SK-N-SH (cell line): ENCODE measurements around the gene PARP8.

Experiments used
- CTCF ChIP-seq: fragments of 200-600 bp; sonication (generic); IDR thresholded peaks from 2 replicates; pipeline ENCODE4 v1.6.1; 2017; ENCODE audit warnings: antibody characterized with exemption, mild to moderate bottlenecking, moderate library complexity
- EP300 ChIP-seq, 2 experiments: IDR thresholded peaks; 2 replicates each; pipeline versions ENCODE4 v1.4.0 to v1.6.1; 2012; ENCODE audit warnings: borderline replicate concordance in 1 of 2, low read depth in 1 of 2, low read length in 1 of 2
- FOXM1 ChIP-seq: IDR thresholded peaks from 2 replicates; pipeline ENCODE4 v1.4.0; 2012; ENCODE audit warnings: low read depth, mild to moderate bottlenecking
- GABPA ChIP-seq: IDR thresholded peaks from 2 replicates; pipeline ENCODE4 v1.4.0; 2012; ENCODE audit warnings: low read depth, mild to moderate bottlenecking
- MAX ChIP-seq: IDR thresholded peaks from 2 replicates; pipeline ENCODE4 v1.4.0; 2012; ENCODE audit warnings: low read depth
- NRF1 ChIP-seq: IDR thresholded peaks from 2 replicates; pipeline ENCODE4 v1.6.1; 2012; ENCODE audit warnings: low read depth, mild to moderate bottlenecking, low read length
- PBX3 ChIP-seq: IDR thresholded peaks from 2 replicates; pipeline ENCODE4; 2012
- POLR2AphosphoS5 ChIP-seq: IDR thresholded peaks from 2 replicates; pipeline ENCODE4 v1.6.1; 2012; ENCODE audit warnings: low read depth, low read length
- RAD21 ChIP-seq: IDR thresholded peaks from 2 replicates; pipeline ENCODE4 v1.6.1; 2012; ENCODE audit warnings: mild to moderate bottlenecking, low read length
- TAF1 ChIP-seq: IDR thresholded peaks from 2 replicates; pipeline ENCODE4 v1.6.1; 2012; ENCODE audit warnings: low read depth, mild to moderate bottlenecking, low read length, moderate library complexity, borderline replicate concordance
- TCF12 ChIP-seq: IDR thresholded peaks from 2 replicates; pipeline ENCODE4 v1.4.0; 2012
- TEAD4 ChIP-seq: IDR thresholded peaks from 2 replicates; pipeline ENCODE4 v1.4.0; 2012; ENCODE audit warnings: mild to moderate bottlenecking, borderline replicate concordance; ENCODE audit not compliant: insufficient read depth
- TF ChIP-seq, protein P1 (sequence below): IDR thresholded peaks from 2 replicates; pipeline ENCODE4 v1.4.0; 2012; ENCODE audit warnings: low read depth, borderline replicate concordance
- TF ChIP-seq, protein P2 (sequence below): IDR thresholded peaks from 2 replicates; pipeline ENCODE4 v1.6.1; 2012; ENCODE audit warnings: mild to moderate bottlenecking, low read depth, low read length, moderate library complexity

DNA sequence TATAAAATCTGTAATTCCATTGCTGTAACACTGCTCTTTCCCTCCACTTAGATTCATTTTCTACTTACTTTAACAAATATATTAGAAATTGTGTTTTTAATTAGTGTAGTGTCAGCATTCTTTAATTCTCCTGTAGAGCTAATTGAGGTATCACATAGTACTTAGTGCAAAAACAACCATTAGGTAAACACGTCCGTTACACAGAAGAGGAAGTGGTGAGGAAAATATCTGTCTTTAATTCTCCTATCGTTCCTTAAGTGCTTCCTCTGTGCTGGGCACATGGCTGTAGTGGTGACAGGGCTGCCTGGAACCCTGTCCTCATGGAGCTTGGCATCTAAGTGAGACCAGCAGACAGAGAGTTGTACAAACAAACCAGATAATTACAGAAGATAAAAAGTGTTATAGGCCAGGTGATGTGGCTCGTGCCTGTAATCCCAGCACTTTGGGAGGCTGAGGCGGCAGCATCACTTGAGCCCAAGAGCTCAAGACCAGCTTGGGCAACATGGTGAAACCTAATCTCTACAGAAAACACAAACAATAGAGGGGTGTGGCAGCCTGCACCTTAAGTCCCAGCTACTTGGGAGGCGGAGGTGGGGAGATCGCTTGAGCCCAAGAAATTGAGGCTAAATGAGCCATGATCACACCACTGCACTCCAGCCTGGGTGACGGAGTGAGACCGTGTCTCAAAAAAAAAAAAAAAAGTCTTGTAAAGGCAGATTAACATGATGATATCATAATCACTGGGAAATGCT lies 36.4 kb downstream of the PARP8 start:
- no peak for TF ChIP-seq RAD21
- TF ChIP-seq PBX3, result no peak
- TF ChIP-seq FOXM1, result no peak
- TF ChIP-seq POLR2AphosphoS5, result no peak
- TF ChIP-seq TEAD4, result no peak
- no peak for TF ChIP-seq GABPA
- no peak for TF ChIP-seq CTCF
- no peak for TF ChIP-seq TCF12
- no peak for TF ChIP-seq TAF1
- no peak for TF ChIP-seq EP300 (IDR thresholded peaks at IDR 0.05; ENCODE audit: borderline replicate concordance in 1 of 2, low read depth in 1 of 2, low read length in 1 of 2)
- no peak for TF ChIP-seq NRF1
- TF ChIP-seq, protein P1, sequence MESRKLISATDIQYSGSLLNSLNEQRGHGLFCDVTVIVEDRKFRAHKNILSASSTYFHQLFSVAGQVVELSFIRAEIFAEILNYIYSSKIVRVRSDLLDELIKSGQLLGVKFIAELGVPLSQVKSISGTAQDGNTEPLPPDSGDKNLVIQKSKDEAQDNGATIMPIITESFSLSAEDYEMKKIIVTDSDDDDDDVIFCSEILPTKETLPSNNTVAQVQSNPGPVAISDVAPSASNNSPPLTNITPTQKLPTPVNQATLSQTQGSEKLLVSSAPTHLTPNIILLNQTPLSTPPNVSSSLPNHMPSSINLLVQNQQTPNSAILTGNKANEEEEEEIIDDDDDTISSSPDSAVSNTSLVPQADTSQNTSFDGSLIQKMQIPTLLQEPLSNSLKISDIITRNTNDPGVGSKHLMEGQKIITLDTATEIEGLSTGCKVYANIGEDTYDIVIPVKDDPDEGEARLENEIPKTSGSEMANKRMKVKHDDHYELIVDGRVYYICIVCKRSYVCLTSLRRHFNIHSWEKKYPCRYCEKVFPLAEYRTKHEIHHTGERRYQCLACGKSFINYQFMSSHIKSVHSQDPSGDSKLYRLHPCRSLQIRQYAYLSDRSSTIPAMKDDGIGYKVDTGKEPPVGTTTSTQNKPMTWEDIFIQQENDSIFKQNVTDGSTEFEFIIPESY, result no peak
- no peak for TF ChIP-seq MAX
- TF ChIP-seq, protein P2, sequence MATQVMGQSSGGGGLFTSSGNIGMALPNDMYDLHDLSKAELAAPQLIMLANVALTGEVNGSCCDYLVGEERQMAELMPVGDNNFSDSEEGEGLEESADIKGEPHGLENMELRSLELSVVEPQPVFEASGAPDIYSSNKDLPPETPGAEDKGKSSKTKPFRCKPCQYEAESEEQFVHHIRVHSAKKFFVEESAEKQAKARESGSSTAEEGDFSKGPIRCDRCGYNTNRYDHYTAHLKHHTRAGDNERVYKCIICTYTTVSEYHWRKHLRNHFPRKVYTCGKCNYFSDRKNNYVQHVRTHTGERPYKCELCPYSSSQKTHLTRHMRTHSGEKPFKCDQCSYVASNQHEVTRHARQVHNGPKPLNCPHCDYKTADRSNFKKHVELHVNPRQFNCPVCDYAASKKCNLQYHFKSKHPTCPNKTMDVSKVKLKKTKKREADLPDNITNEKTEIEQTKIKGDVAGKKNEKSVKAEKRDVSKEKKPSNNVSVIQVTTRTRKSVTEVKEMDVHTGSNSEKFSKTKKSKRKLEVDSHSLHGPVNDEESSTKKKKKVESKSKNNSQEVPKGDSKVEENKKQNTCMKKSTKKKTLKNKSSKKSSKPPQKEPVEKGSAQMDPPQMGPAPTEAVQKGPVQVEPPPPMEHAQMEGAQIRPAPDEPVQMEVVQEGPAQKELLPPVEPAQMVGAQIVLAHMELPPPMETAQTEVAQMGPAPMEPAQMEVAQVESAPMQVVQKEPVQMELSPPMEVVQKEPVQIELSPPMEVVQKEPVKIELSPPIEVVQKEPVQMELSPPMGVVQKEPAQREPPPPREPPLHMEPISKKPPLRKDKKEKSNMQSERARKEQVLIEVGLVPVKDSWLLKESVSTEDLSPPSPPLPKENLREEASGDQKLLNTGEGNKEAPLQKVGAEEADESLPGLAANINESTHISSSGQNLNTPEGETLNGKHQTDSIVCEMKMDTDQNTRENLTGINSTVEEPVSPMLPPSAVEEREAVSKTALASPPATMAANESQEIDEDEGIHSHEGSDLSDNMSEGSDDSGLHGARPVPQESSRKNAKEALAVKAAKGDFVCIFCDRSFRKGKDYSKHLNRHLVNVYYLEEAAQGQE, result no peak
